Liver (tissue), 9 donors: ENCODE measurements around the gene OOSP4A. TPM values are rescaled to one million over a fixed set of nuclear protein-coding genes. Genes with fewer than 3 reads are reported as not detected.

Experiments used
- DNase-seq: peaks from one replicate; pipeline ENCODE4 v3.0.0-alpha.2; 2017; ENCODE audit warnings: low spot score
- H3K27ac ChIP-seq, 2 donors: one replicate each; pipeline ENCODE4 v1.7.0; 2013; ENCODE audit warnings: inconsistent platforms in 2 of 2, low read length in 2 of 2, control low read depth in 1 of 2, low read depth in 1 of 2, mild to moderate bottlenecking in 1 of 2
- H3K27me3 ChIP-seq, 4 donors: one replicate each; pipeline versions ENCODE4 v1.6.1 to v1.7.0; 2013; ENCODE audit warnings: low read length in 3 of 4, inconsistent platforms in 1 of 4, mild to moderate bottlenecking in 1 of 4, moderate library complexity in 1 of 4; ENCODE audit not compliant: control insufficient read depth in 4 of 4, insufficient read depth in 4 of 4
- H3K36me3 ChIP-seq, 4 donors: one replicate each; pipeline versions ENCODE4 v1.6.1 to v1.7.0; 2013; ENCODE audit warnings: low read length in 3 of 4, mild to moderate bottlenecking in 3 of 4, low read depth in 1 of 4, moderate library complexity in 1 of 4; ENCODE audit not compliant: control insufficient read depth in 4 of 4, insufficient read depth in 3 of 4
- H3K4me1 ChIP-seq, 4 donors: one replicate each; pipeline versions ENCODE4 v1.6.1 to v1.7.0; 2013; ENCODE audit warnings: low read length in 3 of 4, mild to moderate bottlenecking in 3 of 4, moderate library complexity in 1 of 4; ENCODE audit not compliant: control insufficient read depth in 4 of 4, insufficient read depth in 4 of 4
- H3K4me3 ChIP-seq, 3 donors: one replicate each; pipeline versions ENCODE4 v1.6.1 to v1.7.0; 2013; ENCODE audit warnings: low read length in 3 of 3, control low read depth in 1 of 3, low read depth in 1 of 3, mild to moderate bottlenecking in 1 of 3
- H3K9ac ChIP-seq, 2 donors: one replicate each; pipeline ENCODE4 v1.7.0; 2013; ENCODE audit warnings: low read length in 2 of 2, mild to moderate bottlenecking in 2 of 2, moderate library complexity in 2 of 2, control low read depth in 1 of 2, low read depth in 1 of 2
- H3K9me3 ChIP-seq, 4 donors: one replicate each; pipeline versions ENCODE4 v1.6.1 to v1.7.0; 2013; ENCODE audit warnings: low read length in 3 of 4; ENCODE audit not compliant: control insufficient read depth in 4 of 4
- EGR1 ChIP-seq, 2 donors: IDR thresholded peaks; 2 replicates each; pipeline ENCODE4 v1.6.1; 2016 to 2018; ENCODE audit warnings: antibody characterized with exemption in 2 of 2, low read depth in 2 of 2
- FOXA1 ChIP-seq: IDR thresholded peaks from 2 replicates; pipeline ENCODE4 v1.6.1; 2016; ENCODE audit warnings: antibody characterized with exemption
- FOXA2 ChIP-seq: IDR thresholded peaks from 2 replicates; pipeline ENCODE4 v1.6.1; 2016; ENCODE audit warnings: antibody characterized with exemption
- GABPA ChIP-seq, 2 donors: IDR thresholded peaks in 1 of 2; conservative IDR thresholded peaks in 1 of 2; 2 replicates each; pipeline ENCODE4 v1.6.1; 2016; ENCODE audit warnings: antibody characterized with exemption in 2 of 2, mild to moderate bottlenecking in 1 of 2, moderate library complexity in 1 of 2
- HNF4A ChIP-seq, 2 donors: conservative IDR thresholded peaks; 2 replicates each; pipeline ENCODE4 v1.6.1; 2016; ENCODE audit warnings: antibody characterized with exemption in 2 of 2, mild to moderate bottlenecking in 2 of 2
- HNF4G ChIP-seq: IDR thresholded peaks from 2 replicates; pipeline ENCODE4 v1.6.1; 2016; ENCODE audit warnings: antibody characterized with exemption
- JUND ChIP-seq, 2 donors: IDR thresholded peaks; 2 replicates each; pipeline ENCODE4 v1.6.1; 2016; ENCODE audit warnings: antibody characterized with exemption in 2 of 2
- NR2F2 ChIP-seq: IDR thresholded peaks from 2 replicates; pipeline ENCODE4 v1.6.1; 2016; ENCODE audit warnings: antibody characterized with exemption
- RAD21 ChIP-seq, 2 donors: IDR thresholded peaks; 2 replicates each; pipeline ENCODE4 v1.6.1; 2016; ENCODE audit warnings: antibody characterized with exemption in 2 of 2, mild to moderate bottlenecking in 2 of 2
- RXRA ChIP-seq, 2 donors: IDR thresholded peaks; 2 replicates each; pipeline ENCODE4 v1.6.1; 2017 to 2018; ENCODE audit warnings: antibody characterized with exemption in 2 of 2, mild to moderate bottlenecking in 1 of 2
- SP1 ChIP-seq: IDR thresholded peaks from 2 replicates; pipeline ENCODE4 v1.6.1; 2018; ENCODE audit warnings: antibody characterized with exemption, mild to moderate bottlenecking
- TAF1 ChIP-seq: conservative IDR thresholded peaks from 2 replicates; pipeline ENCODE4 v1.6.1; 2016; ENCODE audit warnings: antibody characterized with exemption, mild to moderate bottlenecking
- YY1 ChIP-seq: IDR thresholded peaks from 2 replicates; pipeline ENCODE4 v1.6.1; 2016; ENCODE audit warnings: antibody characterized with exemption, mild to moderate bottlenecking
- WGBS: extraction: QIAGEN DNeasy Blood & Tissue Kit; methylation state at CpG from one replicate; pipeline ENCODE4 v1.1.7; 2013; 5-methylcytosine and 5-hydroxymethylcytosine counted together
- polyA plus RNA-seq, 2 donors: library from polyadenylated mRNA; stranded (reverse) in 1 of 2; unstranded in 1 of 2; fragments of 200-250 nt in 1 of 2; fragments of >200 nt in 1 of 2; fragmentation: Nextera tagmentation in 1 of 2; extraction: Ambion mirVana in 1 of 2; gene quantifications; one replicate each; pipeline versions ENCODE4 v1.2.1 to v1.2.3, GENCODE V29; 2013 to 2015
- total RNA-seq, 2 donors: library from RNA; depleted of rRNA; stranded (reverse); fragments of >200 nt; gene quantifications; one replicate each; pipeline ENCODE4 v1.2.3, GENCODE V29; 2014
- TF ChIP-seq, protein P1 (sequence below): IDR thresholded peaks from 2 replicates; pipeline ENCODE4 v1.6.1; 2016; ENCODE audit warnings: antibody characterized with exemption, mild to moderate bottlenecking
- TF ChIP-seq, protein P2 (sequence below): IDR thresholded peaks from 2 replicates; pipeline ENCODE4 v1.6.1; 2016; ENCODE audit warnings: antibody characterized with exemption
- TF ChIP-seq, protein P3 (sequence below): IDR thresholded peaks from 2 replicates; pipeline ENCODE4 v1.6.1; 2016; ENCODE audit warnings: antibody characterized with exemption
- TF ChIP-seq, protein P4 (sequence below): IDR thresholded peaks from 2 replicates; pipeline ENCODE4 v1.6.1; 2016; ENCODE audit warnings: antibody characterized with exemption
- TF ChIP-seq, protein P5 (sequence below): fragments of 150-350 bp; IDR thresholded peaks from 2 replicates; pipeline ENCODE4 v1.5.1; 2017; ENCODE audit warnings: improper control_type of control experiment, low read depth, low read length; ENCODE audit not compliant: missing input control
- donor health status: healthy.
- donor health status: healthy.
- donor health status: healthy.
- donor health status: healthy.
- donor health status: healthy.

The OOSP4A gene
- total and polyA plus RNA-seq, 4 donors = not detected

DNA sequence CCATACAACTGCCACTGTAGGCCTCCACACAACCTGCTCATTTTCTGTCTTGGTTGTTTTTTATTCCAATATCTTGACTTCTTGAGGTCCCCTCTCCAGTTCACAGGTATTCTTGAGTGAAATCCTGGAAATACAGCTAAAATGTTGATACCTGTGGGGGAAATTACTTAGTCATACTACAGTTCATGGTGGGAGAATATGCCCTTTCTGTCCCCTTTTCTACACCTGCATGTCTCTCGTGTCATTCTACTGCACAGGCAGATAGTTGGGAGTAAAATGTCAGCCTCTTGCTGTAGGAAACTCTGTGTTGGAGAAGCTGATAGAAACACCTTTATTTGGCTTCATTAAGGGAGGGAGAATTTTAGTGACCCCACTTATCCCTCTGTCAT, 4.6 kb downstream of the OOSP4A start:
- Histone ChIP-seq H3K36me3 (no peaks in the 10 kb centered on the region), H3K9me3 (no peaks in the 10 kb centered on the region), H3K4me3 (no peak overlapping the region), H3K9ac (no peak overlapping the region), H3K27me3 (no peaks in the 10 kb centered on the region), H3K27ac (no peak overlapping the region), H3K4me1 (no peaks in the 10 kb centered on the region)
- WGBS = 87% methylated on average over 1 of the region's 1 CpG
- DNase-seq = no peak
- no peak for TF ChIP-seq SP1
- no peak for TF ChIP-seq EGR1 (IDR thresholded peaks at IDR 0.05; ENCODE audit: low read depth in 2 of 2)
- TF ChIP-seq FOXA2 = no peak
- no peak for TF ChIP-seq YY1
- no peak for TF ChIP-seq JUND (IDR thresholded peaks at IDR 0.05)
- TF ChIP-seq HNF4A (conservative IDR thresholded peaks at IDR 0.05) = no peak
- no peak for TF ChIP-seq GABPA (IDR thresholded peaks at IDR 0.05 in 1 of 2, conservative IDR thresholded peaks at IDR 0.05 in 1 of 2)
- TF ChIP-seq, protein P1, sequence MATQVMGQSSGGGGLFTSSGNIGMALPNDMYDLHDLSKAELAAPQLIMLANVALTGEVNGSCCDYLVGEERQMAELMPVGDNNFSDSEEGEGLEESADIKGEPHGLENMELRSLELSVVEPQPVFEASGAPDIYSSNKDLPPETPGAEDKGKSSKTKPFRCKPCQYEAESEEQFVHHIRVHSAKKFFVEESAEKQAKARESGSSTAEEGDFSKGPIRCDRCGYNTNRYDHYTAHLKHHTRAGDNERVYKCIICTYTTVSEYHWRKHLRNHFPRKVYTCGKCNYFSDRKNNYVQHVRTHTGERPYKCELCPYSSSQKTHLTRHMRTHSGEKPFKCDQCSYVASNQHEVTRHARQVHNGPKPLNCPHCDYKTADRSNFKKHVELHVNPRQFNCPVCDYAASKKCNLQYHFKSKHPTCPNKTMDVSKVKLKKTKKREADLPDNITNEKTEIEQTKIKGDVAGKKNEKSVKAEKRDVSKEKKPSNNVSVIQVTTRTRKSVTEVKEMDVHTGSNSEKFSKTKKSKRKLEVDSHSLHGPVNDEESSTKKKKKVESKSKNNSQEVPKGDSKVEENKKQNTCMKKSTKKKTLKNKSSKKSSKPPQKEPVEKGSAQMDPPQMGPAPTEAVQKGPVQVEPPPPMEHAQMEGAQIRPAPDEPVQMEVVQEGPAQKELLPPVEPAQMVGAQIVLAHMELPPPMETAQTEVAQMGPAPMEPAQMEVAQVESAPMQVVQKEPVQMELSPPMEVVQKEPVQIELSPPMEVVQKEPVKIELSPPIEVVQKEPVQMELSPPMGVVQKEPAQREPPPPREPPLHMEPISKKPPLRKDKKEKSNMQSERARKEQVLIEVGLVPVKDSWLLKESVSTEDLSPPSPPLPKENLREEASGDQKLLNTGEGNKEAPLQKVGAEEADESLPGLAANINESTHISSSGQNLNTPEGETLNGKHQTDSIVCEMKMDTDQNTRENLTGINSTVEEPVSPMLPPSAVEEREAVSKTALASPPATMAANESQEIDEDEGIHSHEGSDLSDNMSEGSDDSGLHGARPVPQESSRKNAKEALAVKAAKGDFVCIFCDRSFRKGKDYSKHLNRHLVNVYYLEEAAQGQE = no peak
- TF ChIP-seq, protein P2, sequence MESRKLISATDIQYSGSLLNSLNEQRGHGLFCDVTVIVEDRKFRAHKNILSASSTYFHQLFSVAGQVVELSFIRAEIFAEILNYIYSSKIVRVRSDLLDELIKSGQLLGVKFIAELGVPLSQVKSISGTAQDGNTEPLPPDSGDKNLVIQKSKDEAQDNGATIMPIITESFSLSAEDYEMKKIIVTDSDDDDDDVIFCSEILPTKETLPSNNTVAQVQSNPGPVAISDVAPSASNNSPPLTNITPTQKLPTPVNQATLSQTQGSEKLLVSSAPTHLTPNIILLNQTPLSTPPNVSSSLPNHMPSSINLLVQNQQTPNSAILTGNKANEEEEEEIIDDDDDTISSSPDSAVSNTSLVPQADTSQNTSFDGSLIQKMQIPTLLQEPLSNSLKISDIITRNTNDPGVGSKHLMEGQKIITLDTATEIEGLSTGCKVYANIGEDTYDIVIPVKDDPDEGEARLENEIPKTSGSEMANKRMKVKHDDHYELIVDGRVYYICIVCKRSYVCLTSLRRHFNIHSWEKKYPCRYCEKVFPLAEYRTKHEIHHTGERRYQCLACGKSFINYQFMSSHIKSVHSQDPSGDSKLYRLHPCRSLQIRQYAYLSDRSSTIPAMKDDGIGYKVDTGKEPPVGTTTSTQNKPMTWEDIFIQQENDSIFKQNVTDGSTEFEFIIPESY = no peak
- no peak for TF ChIP-seq RAD21 (IDR thresholded peaks at IDR 0.05)
- no peak for TF ChIP-seq FOXA1
- no peak for TF ChIP-seq RXRA (IDR thresholded peaks at IDR 0.05)
- TF ChIP-seq, protein P3, sequence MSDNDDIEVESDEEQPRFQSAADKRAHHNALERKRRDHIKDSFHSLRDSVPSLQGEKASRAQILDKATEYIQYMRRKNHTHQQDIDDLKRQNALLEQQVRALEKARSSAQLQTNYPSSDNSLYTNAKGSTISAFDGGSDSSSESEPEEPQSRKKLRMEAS = no peak
- TF ChIP-seq HNF4G = no peak
- TF ChIP-seq, protein P4, sequence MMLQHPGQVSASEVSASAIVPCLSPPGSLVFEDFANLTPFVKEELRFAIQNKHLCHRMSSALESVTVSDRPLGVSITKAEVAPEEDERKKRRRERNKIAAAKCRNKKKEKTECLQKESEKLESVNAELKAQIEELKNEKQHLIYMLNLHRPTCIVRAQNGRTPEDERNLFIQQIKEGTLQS = no peak
- TF ChIP-seq TAF1 = no peak
- TF ChIP-seq NR2F2 = no peak
- TF ChIP-seq, protein P5, sequence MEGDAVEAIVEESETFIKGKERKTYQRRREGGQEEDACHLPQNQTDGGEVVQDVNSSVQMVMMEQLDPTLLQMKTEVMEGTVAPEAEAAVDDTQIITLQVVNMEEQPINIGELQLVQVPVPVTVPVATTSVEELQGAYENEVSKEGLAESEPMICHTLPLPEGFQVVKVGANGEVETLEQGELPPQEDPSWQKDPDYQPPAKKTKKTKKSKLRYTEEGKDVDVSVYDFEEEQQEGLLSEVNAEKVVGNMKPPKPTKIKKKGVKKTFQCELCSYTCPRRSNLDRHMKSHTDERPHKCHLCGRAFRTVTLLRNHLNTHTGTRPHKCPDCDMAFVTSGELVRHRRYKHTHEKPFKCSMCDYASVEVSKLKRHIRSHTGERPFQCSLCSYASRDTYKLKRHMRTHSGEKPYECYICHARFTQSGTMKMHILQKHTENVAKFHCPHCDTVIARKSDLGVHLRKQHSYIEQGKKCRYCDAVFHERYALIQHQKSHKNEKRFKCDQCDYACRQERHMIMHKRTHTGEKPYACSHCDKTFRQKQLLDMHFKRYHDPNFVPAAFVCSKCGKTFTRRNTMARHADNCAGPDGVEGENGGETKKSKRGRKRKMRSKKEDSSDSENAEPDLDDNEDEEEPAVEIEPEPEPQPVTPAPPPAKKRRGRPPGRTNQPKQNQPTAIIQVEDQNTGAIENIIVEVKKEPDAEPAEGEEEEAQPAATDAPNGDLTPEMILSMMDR = no peak
